Measurements from ENCODE around the gene CERS6.
"Not testable (repeated sequence)": the region's sequence is repeated elsewhere in the genome, so short reads cannot be mapped to it uniquely, and the experiment has no call there.

Gene CERS6

DNA sequence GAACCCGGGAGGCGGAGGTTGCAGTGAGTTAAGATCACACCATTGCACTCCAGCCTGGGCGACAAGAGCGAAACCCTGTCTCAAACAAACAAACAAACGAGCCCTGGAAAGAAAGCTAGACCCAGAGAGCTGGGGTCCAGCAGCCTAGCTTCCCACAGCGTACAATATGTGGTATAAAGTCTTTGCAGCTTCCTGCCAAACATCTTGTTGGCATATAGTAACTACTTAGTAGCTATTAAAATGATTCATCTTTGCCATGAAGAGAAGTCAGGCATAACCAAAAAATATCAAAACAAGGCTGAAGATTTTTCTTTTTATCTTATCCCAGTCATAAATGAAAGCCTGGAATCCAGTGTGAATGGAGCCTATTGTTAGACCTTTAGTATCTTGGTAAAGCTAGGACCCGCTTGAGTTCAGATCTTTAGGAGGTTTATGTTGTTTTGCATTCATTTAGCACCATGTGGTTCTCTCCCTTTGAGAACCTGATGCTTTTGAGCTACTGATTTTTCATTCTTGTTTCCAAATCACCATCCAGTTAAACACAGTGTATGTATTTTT, 206.7 kb downstream of the CERS6 start:
- H3K4me3 ChIP-seq (ENCODE audit: low read depth, low read length), result no peak overlapping the region

DNA sequence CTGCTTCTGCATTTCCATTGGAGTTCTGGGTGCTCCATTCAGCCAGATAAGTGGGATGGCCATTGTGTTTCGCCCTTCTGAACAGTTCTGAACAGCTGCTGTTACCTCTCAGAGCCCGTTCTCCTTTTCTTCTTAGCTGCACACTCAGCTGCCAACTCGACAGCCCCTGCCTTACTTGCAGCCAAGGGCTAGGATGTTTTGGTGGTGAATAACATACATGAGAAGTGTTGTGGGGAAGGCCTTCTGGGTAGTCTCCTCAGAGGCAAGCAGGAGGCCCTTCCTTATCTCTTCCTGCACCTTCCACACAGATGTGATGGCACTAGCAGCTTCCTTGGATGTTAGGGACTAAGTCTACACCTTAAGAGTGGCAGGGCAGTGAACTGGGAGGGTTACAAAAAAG, 207.9 kb downstream of the CERS6 start:
- H3K4me3 ChIP-seq (ENCODE audit: low read depth, low read length), result no peak overlapping the region

DNA sequence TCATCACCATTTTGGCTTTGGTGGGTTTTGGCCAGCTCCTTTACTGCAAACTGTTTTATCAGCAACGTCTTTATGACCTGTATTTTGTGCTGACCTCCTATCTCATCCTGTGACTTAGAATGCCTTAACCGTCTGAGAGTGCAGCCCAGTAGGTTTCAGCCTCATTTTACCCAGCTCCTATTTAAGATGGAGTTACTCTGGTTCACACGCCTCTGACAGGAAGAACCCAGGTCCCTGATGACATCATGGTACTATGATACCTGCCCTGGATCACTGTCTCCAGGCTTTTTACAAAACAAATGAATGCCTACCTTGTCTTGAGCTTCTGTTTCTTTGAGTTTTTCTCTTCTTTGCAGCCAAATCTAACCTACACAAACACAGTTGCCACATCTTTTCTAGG, 208.6 kb downstream of the CERS6 start:
- not testable (repeated sequence) for H3K4me3 ChIP-seq (ENCODE audit: low read depth, low read length)

GRCh38 chr2:168666339-168666738, 210.3 kb downstream of the CERS6 start:
- no peak overlapping the region for H3K4me3 ChIP-seq (ENCODE audit: low read depth, low read length)

DNA sequence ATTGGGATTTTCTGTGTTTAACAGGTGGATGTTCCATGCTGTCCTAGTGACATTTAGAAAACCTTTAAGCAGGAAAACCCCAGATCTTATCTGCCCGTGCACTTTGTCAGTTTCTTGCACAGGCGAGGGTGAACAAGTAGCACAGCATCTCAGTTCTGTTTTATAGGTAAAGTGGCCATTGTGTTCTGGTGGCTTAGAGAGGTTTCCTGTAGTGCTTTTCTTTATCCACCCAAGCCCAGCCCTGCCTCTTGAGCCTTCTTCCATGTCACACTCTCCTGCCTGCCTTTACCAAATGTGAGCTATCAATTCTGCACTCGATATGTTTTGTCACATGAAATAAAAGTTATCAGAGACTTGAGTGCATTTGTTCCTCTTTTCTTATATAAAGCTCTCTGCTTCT, 211.1 kb downstream of the CERS6 start:
- no peak overlapping the region for H3K4me3 ChIP-seq (ENCODE audit: low read depth, low read length)

DNA sequence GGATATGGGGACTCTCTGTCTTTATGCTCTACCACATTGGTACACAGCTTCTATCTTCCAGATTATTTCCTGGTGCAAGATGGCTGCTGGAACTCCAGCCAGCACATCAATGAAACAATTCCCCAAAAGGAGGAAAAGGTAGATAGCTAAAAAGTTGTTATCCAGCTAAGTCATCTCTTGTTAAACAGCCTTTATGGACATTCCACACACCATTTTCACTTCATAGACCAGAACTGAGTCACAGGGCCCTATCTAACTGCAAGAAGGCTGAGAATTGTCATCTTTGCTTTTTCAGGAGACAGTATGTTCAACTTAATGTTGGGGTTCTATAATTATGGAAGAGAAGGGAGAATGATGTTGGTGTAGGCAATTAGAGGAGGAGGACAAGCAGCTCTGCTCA, 213.1 kb downstream of the CERS6 start:
- no peak overlapping the region for H3K4me3 ChIP-seq (ENCODE audit: low read depth, low read length)

GRCh38 chr2:168670478-168670877, 214.4 kb downstream of the CERS6 start:
- no peak overlapping the region for H3K4me3 ChIP-seq (ENCODE audit: low read depth, low read length)

DNA sequence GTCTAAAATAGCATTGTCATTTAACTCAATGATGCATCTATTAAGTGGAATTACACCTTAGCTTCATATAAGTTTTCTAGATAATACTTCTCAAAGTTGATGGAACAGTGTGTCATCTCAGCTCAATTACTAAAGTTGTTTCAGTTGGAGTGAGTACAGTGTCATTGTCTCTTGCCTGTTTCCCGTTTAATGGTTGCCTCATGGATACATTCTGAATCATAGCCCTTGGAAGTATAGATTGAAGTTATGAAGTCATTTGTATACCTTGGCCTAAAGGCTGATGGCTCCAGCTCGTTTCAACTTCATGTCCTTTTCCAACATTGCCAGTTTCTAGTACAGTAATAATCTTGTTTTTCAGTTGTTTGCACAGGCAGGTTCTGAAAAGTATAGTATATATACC, 215.9 kb downstream of the CERS6 start:
- no peak overlapping the region for H3K4me3 ChIP-seq (ENCODE audit: low read depth, low read length)

DNA sequence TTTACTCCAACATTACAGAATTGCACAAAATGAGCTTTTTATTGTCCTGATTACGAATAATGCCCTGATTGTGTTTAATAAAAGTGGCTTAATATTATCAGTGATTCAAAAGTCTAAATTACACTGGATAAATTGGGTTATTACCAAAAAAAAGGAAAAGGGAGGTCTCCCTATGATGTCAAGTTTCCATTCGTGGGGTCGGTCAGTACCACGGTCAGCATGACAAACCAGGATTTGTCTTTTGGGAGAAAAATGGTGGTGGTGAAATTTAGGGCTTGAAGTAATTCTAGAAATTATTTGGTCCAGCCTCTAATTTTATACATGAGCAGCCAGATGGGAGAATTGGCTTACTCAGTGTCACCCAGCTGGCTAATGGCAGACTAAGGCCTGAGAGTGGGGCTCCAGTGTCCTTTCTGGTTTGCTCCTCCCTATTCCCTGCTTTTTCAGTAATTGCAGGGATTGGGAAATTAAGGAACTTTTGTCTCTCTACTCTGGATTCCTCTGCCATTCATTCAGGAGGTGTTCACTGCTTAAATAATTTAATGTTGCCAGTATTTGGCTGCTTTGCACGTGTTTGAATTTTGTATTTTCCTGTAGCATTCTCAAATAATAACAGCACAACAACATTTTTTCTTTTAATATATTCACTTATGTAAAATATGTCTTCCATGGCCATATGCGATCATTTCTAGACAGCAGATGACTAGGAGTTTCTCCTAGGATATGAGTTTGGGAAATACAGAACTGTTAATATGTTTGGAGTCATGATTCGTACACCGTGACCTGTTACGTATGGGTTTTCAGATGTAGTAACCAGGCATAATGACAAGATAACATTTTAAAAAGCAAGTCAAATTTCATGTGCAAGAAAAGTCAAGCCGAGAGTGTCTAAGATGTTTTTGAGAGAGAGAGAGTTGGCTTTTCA, 217.5 kb downstream of the CERS6 start:
- H3K4me3 ChIP-seq (ENCODE audit: low read depth, low read length), result no peak overlapping the region

- H3K4me3 ChIP-seq (ENCODE audit: low read depth, low read length), result no peak overlapping the region
These were observed 222.2 kb downstream of the CERS6 start for GRCh38 chr2:168678153-168678853.

DNA sequence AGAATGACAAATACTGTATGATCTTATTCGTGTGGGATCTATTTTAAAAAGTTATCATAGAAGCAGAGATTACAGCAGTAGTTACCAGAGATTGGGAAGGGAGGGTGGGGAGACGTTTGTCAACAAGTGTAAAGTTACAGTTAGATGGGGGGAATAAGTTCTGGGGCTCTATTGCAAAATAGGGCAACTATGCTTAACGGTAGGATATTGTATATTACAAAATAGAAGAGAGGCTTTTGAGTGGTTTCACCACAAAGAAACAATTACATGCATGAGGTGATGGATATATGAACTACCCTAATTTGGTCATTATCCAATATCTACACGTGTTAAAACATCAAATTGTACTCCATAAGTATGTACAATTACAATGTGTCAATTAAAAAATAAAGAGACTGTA, 223.0 kb downstream of the CERS6 start:
- no peak overlapping the region for H3K4me3 ChIP-seq (ENCODE audit: low read depth, low read length)

GRCh38 chr2:168679741-168680310, 223.8 kb downstream of the CERS6 start:
- H3K4me3 ChIP-seq (ENCODE audit: low read depth, low read length), result no peak overlapping the region

GRCh38 chr2:168683996-168684395, 227.9 kb downstream of the CERS6 start:
- H3K4me3 ChIP-seq (ENCODE audit: low read depth, low read length), result no peak overlapping the region

- no peak overlapping the region for H3K4me3 ChIP-seq (ENCODE audit: low read depth, low read length)
These were observed 229.0 kb downstream of the CERS6 start for GRCh38 chr2:168684921-168685599.

- no peak overlapping the region for H3K4me3 ChIP-seq (ENCODE audit: low read depth, low read length)
These were observed 229.8 kb downstream of the CERS6 start for GRCh38 chr2:168685600-168686451.

GRCh38 chr2:168686452-168687191, 230.6 kb downstream of the CERS6 start:
- H3K4me3 ChIP-seq (ENCODE audit: low read depth, low read length), result no peak overlapping the region

GRCh38 chr2:168687314-168687713, 231.2 kb downstream of the CERS6 start:
- H3K4me3 ChIP-seq (ENCODE audit: low read depth, low read length), result no peak overlapping the region

DNA sequence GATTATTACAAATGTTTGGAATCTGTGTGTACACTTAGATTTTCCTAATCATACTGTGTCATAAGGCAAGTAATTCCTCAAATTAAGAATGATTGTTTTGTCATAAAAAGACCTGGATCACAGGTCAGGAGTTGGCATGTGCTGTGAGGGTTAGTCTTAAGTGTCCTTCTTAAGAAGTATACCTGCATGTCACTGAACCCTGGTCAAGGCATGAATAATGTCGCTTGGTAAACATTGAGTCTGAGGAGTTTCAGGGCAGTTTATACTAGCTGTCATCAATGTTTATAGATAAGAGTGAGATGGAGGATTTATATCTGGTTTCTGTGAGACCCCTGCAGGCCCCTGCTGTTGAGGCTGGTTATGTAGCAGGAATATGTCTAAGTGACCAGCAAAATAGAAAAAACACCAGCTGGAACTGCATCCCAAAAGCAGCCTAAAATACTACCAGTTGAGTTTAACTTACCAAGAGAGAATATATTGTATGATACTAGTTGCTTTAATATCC, 234.4 kb downstream of the CERS6 start:
- H3K4me3 ChIP-seq (ENCODE audit: low read depth, low read length), result no peak overlapping the region

DNA sequence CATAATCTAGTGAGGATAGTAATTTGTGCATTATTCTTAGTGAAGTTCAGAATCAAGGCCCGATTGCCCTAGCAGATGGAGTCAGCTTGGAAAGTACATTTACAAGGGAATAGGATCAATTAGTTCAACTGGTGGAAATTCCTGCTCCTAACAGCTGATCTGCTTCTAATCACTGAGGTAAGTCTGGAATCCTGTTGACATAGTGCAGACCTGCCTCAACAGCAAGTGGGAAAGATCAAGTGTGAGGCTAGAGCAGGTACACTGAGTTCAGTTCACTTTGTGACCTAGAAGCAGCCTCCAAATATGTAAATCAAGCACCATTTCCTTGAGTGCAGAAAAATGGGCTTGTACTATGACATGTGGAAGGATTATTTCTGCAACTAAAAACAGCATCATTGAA, 235.1 kb downstream of the CERS6 start:
- no peak overlapping the region for H3K4me3 ChIP-seq (ENCODE audit: low read depth, low read length)
